Stomach smooth muscle (tissue), 2 donors: ENCODE results near the gene TAX1BP1.

Source experiments
- H3K27ac ChIP-seq: one replicate; pipeline ENCODE4 v1.7.0; 2013; ENCODE audit warnings: mild to moderate bottlenecking, low read length, inconsistent platforms
- H3K27me3 ChIP-seq, 2 donors: one replicate each; pipeline ENCODE4 v1.7.0; 2013; ENCODE audit warnings: low read length in 2 of 2; ENCODE audit not compliant: insufficient read depth in 2 of 2, control insufficient read depth in 1 of 2
- H3K36me3 ChIP-seq, 2 donors: one replicate each; pipeline ENCODE4 v1.7.0; 2013; ENCODE audit warnings: low read length in 2 of 2; ENCODE audit not compliant: control insufficient read depth in 2 of 2, insufficient read depth in 2 of 2
- H3K4me1 ChIP-seq: one replicate; pipeline ENCODE4 v1.7.0; 2013; ENCODE audit warnings: low read length; ENCODE audit not compliant: control insufficient read depth, insufficient read depth
- H3K4me3 ChIP-seq, 2 donors: one replicate each; pipeline ENCODE4 v1.7.0; 2013; ENCODE audit warnings: low read length in 2 of 2
- H3K9ac ChIP-seq, 2 donors: one replicate each; pipeline ENCODE4 v1.7.0; 2013; ENCODE audit warnings: low read length in 2 of 2, mild to moderate bottlenecking in 1 of 2
- H3K9me3 ChIP-seq, 2 donors: one replicate each; pipeline ENCODE4 v1.7.0; 2013; ENCODE audit warnings: low read length in 2 of 2; ENCODE audit not compliant: control insufficient read depth in 2 of 2
- donor health status: healthy.
- donor health status: Pancreatic carcinoma.

Gene TAX1BP1

GRCh38 chr7:27781188-27781587, 41.2 kb downstream of the TAX1BP1 start:
- H3K36me3 ChIP-seq, result peaks cover 0 to 4% of the 10 kb centered on the region in 2 donors
- H3K27me3 ChIP-seq, result no peaks in the 10 kb centered on the region
- no peaks in the 10 kb centered on the region for H3K9me3 ChIP-seq
- H3K4me3 ChIP-seq, result no peak overlapping the region
- H3K9ac ChIP-seq, result no peak overlapping the region
- H3K4me1 ChIP-seq, result no peaks in the 10 kb centered on the region
- H3K27ac ChIP-seq, result no peak overlapping the region

- H3K9me3 ChIP-seq, result no peaks in the 10 kb centered on the region
- no peak overlapping the region for H3K27ac ChIP-seq
Measured at GRCh38 chr7:27782849-27783248, 42.9 kb downstream of the TAX1BP1 start.

GRCh38 chr7:27784399-27785053, 44.6 kb downstream of the TAX1BP1 start:
- no peaks in the 10 kb centered on the region for H3K27me3 ChIP-seq
- no peaks in the 10 kb centered on the region for H3K9me3 ChIP-seq
- no peak overlapping the region for H3K9ac ChIP-seq
- H3K36me3 ChIP-seq, result peaks cover 2 to 22% of the 10 kb centered on the region in 2 donors
- no peaks in the 10 kb centered on the region for H3K4me1 ChIP-seq
- no peak overlapping the region for H3K4me3 ChIP-seq
- no peak overlapping the region for H3K27ac ChIP-seq

More at GRCh38 chr7:27782849-27783248, 42.9 kb downstream of the TAX1BP1 start:
- Histone ChIP-seq H3K27me3 (no peaks in the 10 kb centered on the region), H3K4me3 (no peak overlapping the region), H3K9ac (no peak overlapping the region), H3K36me3 (peaks cover 2 to 19% of the 10 kb centered on the region in 2 donors), H3K4me1 (no peaks in the 10 kb centered on the region)

- no peak overlapping the region for H3K9ac ChIP-seq
- H3K4me1 ChIP-seq, result no peaks in the 10 kb centered on the region
- no peaks in the 10 kb centered on the region for H3K9me3 ChIP-seq
- no peak overlapping the region for H3K27ac ChIP-seq
- H3K4me3 ChIP-seq, result no peak overlapping the region
- no peaks in the 10 kb centered on the region for H3K27me3 ChIP-seq
- H3K36me3 ChIP-seq, result peaks cover 9 to 30% of the 10 kb centered on the region in 2 donors
Measured at GRCh38 chr7:27788437-27788836, 48.5 kb downstream of the TAX1BP1 start.

GRCh38 chr7:27793780-27794179, 53.8 kb downstream of the TAX1BP1 start:
- Histone ChIP-seq H3K36me3 (peaks cover 10 to 21% of the 10 kb centered on the region in 2 donors), H3K9me3 (no peaks in the 10 kb centered on the region), H3K27me3 (no peaks in the 10 kb centered on the region), H3K27ac (no peak overlapping the region), H3K4me1 (no peaks in the 10 kb centered on the region), H3K9ac (no peak overlapping the region), H3K4me3 (no peak overlapping the region)

GRCh38 chr7:27795977-27796376, 56.0 kb downstream of the TAX1BP1 start:
- Histone ChIP-seq H3K9me3 (no peaks in the 10 kb centered on the region), H3K36me3 (peaks cover 10 to 21% of the 10 kb centered on the region in 2 donors), H3K4me1 (no peaks in the 10 kb centered on the region), H3K27me3 (no peaks in the 10 kb centered on the region), H3K27ac (no peak overlapping the region), H3K4me3 (no peak overlapping the region), H3K9ac (no peak overlapping the region)

- H3K4me1 ChIP-seq, result no peaks in the 10 kb centered on the region
- peaks cover 2 to 12% of the 10 kb centered on the region in 2 donors for H3K36me3 ChIP-seq
- H3K9ac ChIP-seq, result no peak overlapping the region
- H3K27me3 ChIP-seq, result no peaks in the 10 kb centered on the region
- H3K4me3 ChIP-seq, result no peak overlapping the region
- no peak overlapping the region for H3K27ac ChIP-seq
- no peaks in the 10 kb centered on the region for H3K9me3 ChIP-seq
Measured at GRCh38 chr7:27799212-27799611, 59.2 kb downstream of the TAX1BP1 start.

- H3K9ac ChIP-seq, result no peak overlapping the region
- no peak overlapping the region for H3K4me3 ChIP-seq
- H3K4me1 ChIP-seq, result no peaks in the 10 kb centered on the region
- H3K36me3 ChIP-seq, result peaks cover 0 to 2% of the 10 kb centered on the region in 2 donors
- H3K9me3 ChIP-seq, result no peaks in the 10 kb centered on the region
- H3K27me3 ChIP-seq, result no peaks in the 10 kb centered on the region
- no peak overlapping the region for H3K27ac ChIP-seq
Measured at GRCh38 chr7:27802999-27803398, 63.0 kb downstream of the TAX1BP1 start.

GRCh38 chr7:27804139-27804538, 64.2 kb downstream of the TAX1BP1 start:
- Histone ChIP-seq H3K9ac (no peak overlapping the region), H3K4me3 (no peak overlapping the region), H3K27ac (no peak overlapping the region), H3K4me1 (no peaks in the 10 kb centered on the region), H3K9me3 (no peaks in the 10 kb centered on the region), H3K36me3 (peaks cover 0 to 2% of the 10 kb centered on the region in 2 donors), H3K27me3 (no peaks in the 10 kb centered on the region)

- H3K9me3 ChIP-seq, result no peaks in the 10 kb centered on the region
- H3K4me1 ChIP-seq, result no peaks in the 10 kb centered on the region
- H3K27ac ChIP-seq, result no peak overlapping the region
- H3K9ac ChIP-seq, result no peak overlapping the region
- H3K4me3 ChIP-seq, result no peak overlapping the region
- peaks cover 3 to 6% of the 10 kb centered on the region in 2 donors for H3K36me3 ChIP-seq
- H3K27me3 ChIP-seq, result no peaks in the 10 kb centered on the region
Measured at GRCh38 chr7:27808626-27809025, 68.7 kb downstream of the TAX1BP1 start.

- Histone ChIP-seq H3K27me3 (no peaks in the 10 kb centered on the region), H3K4me1 (no peaks in the 10 kb centered on the region), H3K9ac (no peak overlapping the region), H3K4me3 (no peak overlapping the region), H3K9me3 (no peaks in the 10 kb centered on the region), H3K36me3 (peaks cover 3 to 6% of the 10 kb centered on the region in 2 donors), H3K27ac (no peak overlapping the region)
Measured at GRCh38 chr7:27810186-27810585, 70.2 kb downstream of the TAX1BP1 start.
